Lower lobe of right lung (tissue), 2 donors: ENCODE results near the gene FAM107B. TPM values are rescaled to one million over a fixed set of nuclear protein-coding genes. Genes with fewer than 3 reads are reported as not detected.

ENCODE experiments used
- ATAC-seq, 2 donors: fragments of 200-7000 bp; cut with Tn5 transposase; one replicate each; pipeline ENCODE4 v1.9.1; 2020 to 2022; ENCODE audit warnings: mild to moderate bottlenecking in 2 of 2, moderate library complexity in 2 of 2
- DNase-seq: peaks from one replicate; pipeline ENCODE4 v3.0.0-alpha.2; 2020
- H3K27ac ChIP-seq: fragments of 200-600 bp; one replicate; pipeline ENCODE4 v1.8.0; 2022
- H3K27me3 ChIP-seq: fragments of 200-600 bp; one replicate; pipeline ENCODE4 v1.8.0; 2022; ENCODE audit warnings: low read depth
- H3K36me3 ChIP-seq: fragments of 200-600 bp; one replicate; pipeline ENCODE4 v1.8.0; 2022; ENCODE audit warnings: mild to moderate bottlenecking
- H3K4me1 ChIP-seq: fragments of 200-600 bp; one replicate; pipeline ENCODE4 v1.8.0; 2022
- H3K4me3 ChIP-seq: fragments of 200-600 bp; one replicate; pipeline ENCODE4 v1.8.0; 2022; ENCODE audit warnings: mild to moderate bottlenecking
- H3K9me3 ChIP-seq: fragments of 200-600 bp; one replicate; pipeline ENCODE4 v1.8.0; 2022
- CTCF ChIP-seq: fragments of 200-600 bp; IDR thresholded peaks from one replicate; pipeline ENCODE4 v1.8.0; 2022; ENCODE audit warnings: antibody characterized with exemption, mild to moderate bottlenecking
- intact Hi-C: fragments of 100-400 bp; cut with DNase I; formaldehyde crosslinking; loops from one replicate; pipeline ENCODE4 v1.11.0; 2022
- total RNA-seq: library from RNA; stranded (reverse); fragmentation: NEBNext Ultra II Directional; extraction: Animal tissue kit (Norgen Biotek cat#: 25700); gene quantifications from one replicate; pipeline ENCODE4 v1.2.1, GENCODE V29; 2021
- donor health status: DM: no; HTN: yes; CAD: no; lungs with severe emphysema.

FAM107B gene
- total RNA-seq, 1 donor from 2014 or later: 75.4 TPM

GRCh38 chr10:14784459-14785055 lies 9.9 kb upstream of the FAM107B start:
- H3K27ac ChIP-seq: no peak overlapping the region
- ATAC-seq (no peak), DNase-seq (no peak)
- H3K4me1 ChIP-seq: peaks cover 6% of the 10 kb centered on the region
- no peaks in the 10 kb centered on the region for H3K27me3 ChIP-seq
- intact Hi-C loops: no loop called here
- H3K9me3 ChIP-seq: no peaks in the 10 kb centered on the region
- no peak overlapping the region for H3K4me3 ChIP-seq
- no peak for TF ChIP-seq CTCF
- no peaks in the 10 kb centered on the region for H3K36me3 ChIP-seq

- intact Hi-C loops: no loop called here
- ATAC-seq: peak; percentile 52 to 62
- Histone ChIP-seq H3K9me3 (no peaks in the 10 kb centered on the region), H3K4me3 (no peak overlapping the region), H3K27me3 (no peaks in the 10 kb centered on the region), H3K27ac (no peak overlapping the region), H3K36me3 (no peaks in the 10 kb centered on the region), H3K4me1 (peaks cover 16% of the 10 kb centered on the region)
- TF ChIP-seq CTCF: no peak
- DNase-seq: no peak
These were observed 8.1 kb upstream of the FAM107B start for GRCh38 chr10:14782691-14783363.

- intact Hi-C loops: no loop called here
- no peak for TF ChIP-seq CTCF
- Histone ChIP-seq H3K27me3 (no peaks in the 10 kb centered on the region), H3K36me3 (no peaks in the 10 kb centered on the region), H3K27ac (no peak overlapping the region), H3K4me3 (no peak overlapping the region), H3K4me1 (peaks cover 16% of the 10 kb centered on the region), H3K9me3 (no peaks in the 10 kb centered on the region)
- ATAC-seq: no peak
- DNase-seq: no peak
These were observed 7.1 kb upstream of the FAM107B start for GRCh38 chr10:14781763-14782162.

GRCh38 chr10:14779001-14779651 lies 4.4 kb upstream of the FAM107B start:
- H3K27ac ChIP-seq: no peak overlapping the region
- no peaks in the 10 kb centered on the region for H3K36me3 ChIP-seq
- TF ChIP-seq CTCF: no peak
- H3K4me1 ChIP-seq: peaks cover 16% of the 10 kb centered on the region
- DNase-seq (no peak), ATAC-seq (peak; percentile 29 to 50)
- H3K4me3 ChIP-seq: no peak overlapping the region
- H3K27me3 ChIP-seq: no peaks in the 10 kb centered on the region
- intact Hi-C loops: no loop called here
- H3K9me3 ChIP-seq: no peaks in the 10 kb centered on the region

- no peak for DNase-seq
- Histone ChIP-seq H3K9me3 (no peaks in the 10 kb centered on the region), H3K4me1 (peaks cover 12% of the 10 kb centered on the region), H3K36me3 (no peaks in the 10 kb centered on the region), H3K27me3 (no peaks in the 10 kb centered on the region), H3K4me3 (no peak overlapping the region), H3K27ac (no peak overlapping the region)
- ATAC-seq: no peak
- intact Hi-C loops: no loop called here
- no peak for TF ChIP-seq CTCF
These were observed 1.8 kb upstream of the FAM107B start for GRCh38 chr10:14776546-14776945.
